HepG2 (cell line): ENCODE data around the gene NUP133. TPM values are rescaled to one million over a fixed set of nuclear protein-coding genes. Genes with fewer than 3 reads are reported as not detected.

Source experiments
- ATAC-seq: fragments of 200-7000 bp; cut with Tn5 transposase; 3 replicates; pipeline ENCODE4 v1.9.1; 2020; ENCODE audit warnings: mild to moderate bottlenecking, moderate library complexity
- BruUV-seq: library from RNA; stranded (reverse); fragments of 400-500 nt; replicated peaks from 2 replicates; lab custom pipeline; 2021; lab: Mats Ljungman, UMichigan
- CTCF ChIA-PET: fragments of 300-600 bp; formaldehyde crosslinking; extraction: SDS; loops from one replicate; lab custom pipeline; 2021; ENCODE audit warnings: low total read pairs, inconsistent platforms, low intra/inter-chr PET ratio; lab: Yijun Ruan, JAX
- POLR2A ChIA-PET: fragments of 350-600 bp; sonication (Branson Sonifier 250); formaldehyde crosslinking; loops from one replicate; lab custom pipeline; 2020; ENCODE audit warnings: antibody characterized with exemption, inconsistent platforms; lab: Yijun Ruan, JAX
- DNase-seq: peaks from one replicate; pipeline ENCODE4 v3.0.0-alpha.2; 2015; ENCODE audit warnings: low spot score
- FAIRE-seq: peaks from 3 replicates; lab custom pipeline; 2011; peaks lifted over from hg19 to GRCh38; lab: Jason Lieb, UNC
- H2AFZ ChIP-seq: one replicate; pipeline ENCODE4 v1.6.1; 2011; ENCODE audit warnings: low read length, inconsistent platforms
- H3K27ac ChIP-seq: fragments of 300-600 bp; 3 replicates; pipeline ENCODE4 v1.8.0; 2011; ENCODE audit warnings: mixed run types, mild to moderate bottlenecking, mixed read lengths, low read length, inconsistent platforms; ENCODE audit not compliant: insufficient read depth; ENCODE audit errors: extremely low read length
- H3K27me3 ChIP-seq, 2 experiments: fragments of 200-600 bp in 1 of 2; 2 replicates in 1 of 2; 3 replicates in 1 of 2; pipeline versions ENCODE4 v1.6.0 to v1.8.0; 2011; ENCODE audit warnings: low read length in 2 of 2, mild to moderate bottlenecking in 2 of 2, moderate library complexity in 2 of 2, inconsistent platforms in 1 of 2; ENCODE audit not compliant: insufficient read depth in 2 of 2, control insufficient read depth in 1 of 2
- H3K36me3 ChIP-seq, 2 experiments: fragments of 200-600 bp in 1 of 2; replicated peaks in 1 of 2; 2 replicates in 1 of 2; 3 replicates in 1 of 2; pipeline versions ENCODE4 v1.5.1 to v1.8.0; 2011; ENCODE audit warnings: low read length in 2 of 2, inconsistent platforms in 1 of 2; ENCODE audit not compliant: insufficient read depth in 2 of 2, control insufficient read depth in 1 of 2
- H3K4me1 ChIP-seq: 2 replicates; pipeline ENCODE4 v1.5.1; 2012; ENCODE audit warnings: low read length, inconsistent platforms; ENCODE audit not compliant: insufficient read depth
- H3K4me2 ChIP-seq: 2 replicates; pipeline ENCODE4 v1.6.0; 2011; ENCODE audit warnings: low read depth, low read length, inconsistent platforms
- H3K4me3 ChIP-seq, 3 experiments: fragments of 200-600 bp in 1 of 3; sonication (generic), shearing (Covaris generic) in 1 of 3; replicated peaks in 1 of 3; 2 replicates each; pipeline ENCODE4 v1.5.1; 2011 to 2016; ENCODE audit warnings: low read length in 3 of 3, inconsistent platforms in 2 of 3, low read depth in 2 of 3, mild to moderate bottlenecking in 2 of 3, control low read depth in 1 of 3, mixed read lengths in 1 of 3; ENCODE audit not compliant: insufficient read depth in 1 of 3
- H3K79me2 ChIP-seq: one replicate; pipeline ENCODE4 v1.6.1; 2011; ENCODE audit warnings: low read length, inconsistent platforms; ENCODE audit not compliant: insufficient read depth
- H3K9ac ChIP-seq: 2 replicates; pipeline ENCODE4 v1.6.0; 2011; ENCODE audit warnings: mild to moderate bottlenecking, low read depth, low read length, inconsistent platforms; ENCODE audit not compliant: insufficient read depth
- H3K9me3 ChIP-seq: 2 replicates; pipeline ENCODE4 v1.5.1; 2012; ENCODE audit warnings: mild to moderate bottlenecking, low read length
- H4K20me1 ChIP-seq: 2 replicates; pipeline ENCODE4 v1.6.0; 2011; ENCODE audit warnings: inconsistent platforms, mild to moderate bottlenecking, low read length, moderate library complexity; ENCODE audit not compliant: insufficient read depth
- ISL2 ChIP-seq: sonication (generic); formaldehyde crosslinking; IDR thresholded peaks from 2 replicates; pipeline ENCODE4 v1.5.0; 2020; ENCODE audit warnings: missing genetic modification reagents
- PRMT3 ChIP-seq: sonication (generic); formaldehyde crosslinking; IDR thresholded peaks from 2 replicates; pipeline ENCODE4 v1.8.1; 2022; ENCODE audit warnings: low read depth, mild to moderate bottlenecking, moderate library complexity, missing genetic modification reagents, borderline replicate concordance
- TRIM22 ChIP-seq: fragments of 450-650 bp; IDR thresholded peaks from 2 replicates; pipeline ENCODE4 v1.6.1; 2017
- ZBTB7A ChIP-seq: sonication (generic); formaldehyde crosslinking; IDR thresholded peaks from 2 replicates; pipeline ENCODE4 v1.8.0; 2022; ENCODE audit warnings: mild to moderate bottlenecking, missing genetic modification reagents
- ZNF142 ChIP-seq: sonication (generic); formaldehyde crosslinking; IDR thresholded peaks from 2 replicates; pipeline ENCODE4 v1.4.0; 2020; ENCODE audit warnings: missing genetic modification reagents
- ZNF275 ChIP-seq: sonication (generic); formaldehyde crosslinking; IDR thresholded peaks from 2 replicates; pipeline ENCODE4 v1.8.0; 2022; ENCODE audit warnings: missing genetic modification reagents, mild to moderate bottlenecking, inconsistent platforms, borderline replicate concordance
- ZNF496 ChIP-seq: sonication (generic); formaldehyde crosslinking; IDR thresholded peaks from 2 replicates; pipeline ENCODE4 v1.8.1; 2023; ENCODE audit warnings: mild to moderate bottlenecking, moderate library complexity, missing genetic modification reagents; ENCODE audit not compliant: insufficient replicate concordance
- WGBS: methylation state at CpG from one replicate; pipeline ENCODE4 v1.1.6; 2017; ENCODE audit warnings: low lambda C conversion rate; 5-methylcytosine and 5-hydroxymethylcytosine counted together
- in situ Hi-C: cut with HindIII; loops from 2 replicates; pipeline ENCODE4 v1.10.0; 2017; ENCODE audit warnings: low pct_unique_long_range_greater_than_20kb; ENCODE audit not compliant: extremely low pct_ligation_motif_present
- intact Hi-C: fragments of 100-400 bp; cut with micrococcal nuclease; formaldehyde crosslinking; loops from one replicate; pipeline ENCODE4 v1.10.0; 2022; ENCODE audit not compliant: unreplicated experiment
- polyA plus RNA-seq, 8 experiments: library from polyadenylated mRNA; depleted of rRNA in 3 of 8; stranded (reverse) in 7 of 8; unstranded in 1 of 8; fragments of >200 nt; fragmentation: Illumina TruSeq in 4 of 8; extraction: Trizol in 4 of 8; gene quantifications; 2 replicates each; pipeline versions ENCODE4 v1.2.1 to v1.2.3, GENCODE V29; 2011 to 2016; ENCODE audit warnings: low read depth in 4 of 8, missing spikeins in 1 of 8, mixed read lengths in 1 of 8; ENCODE audit not compliant: insufficient read depth in 1 of 8
- total RNA-seq, 5 experiments: library from RNA; depleted of rRNA; stranded (reverse); fragments of >200 nt; fragmentation: Illumina TruSeq; extraction: Trizol; gene quantifications; 2 replicates each; pipeline ENCODE4 v1.2.3, GENCODE V29; 2016; ENCODE audit warnings: low read depth in 1 of 5

The NUP133 gene
- total and polyA plus RNA-seq, 2 of the 13 experiments (the other 11 are each of a cell fraction or from before 2014, with no cell fraction given) = 17.7 to 45.6 TPM

- FAIRE-seq (no peak), ATAC-seq (no peak), DNase-seq (no peak)
- intact Hi-C loops = no loop called here
- TF ChIP-seq ZNF275 (CRISPR knock-in tag) (no peak), ZBTB7A (no peak), ISL2 (CRISPR knock-in tag) (no peak), ZNF142 (CRISPR knock-in tag) (no peak), TRIM22 (no peak), PRMT3 (CRISPR knock-in tag) (no peak), ZNF496 (no peak)
- Histone ChIP-seq H3K4me2 (no peak overlapping the region), H3K9me3 (no peaks in the 10 kb centered on the region), H3K36me3 (peaks cover 4 to 29% of the 10 kb centered on the region in 2 experiments), H3K4me1 (no peaks in the 10 kb centered on the region), H3K4me3 (no peak overlapping the region), H3K79me2 (no peaks in the 10 kb centered on the region), H3K27me3 (no peaks in the 10 kb centered on the region), H2AFZ (no peak overlapping the region), H4K20me1 (no peaks in the 10 kb centered on the region), H3K9ac (no peak overlapping the region), H3K27ac (no peak overlapping the region)
- in situ Hi-C loops = no loop called here
- ChIA-PET POLR2A (no interaction called here), CTCF (no interaction called here)
- no TSS peak for BruUV-seq
- WGBS = 98% methylated on average over 2 of the region's 2 CpGs
Observed at GRCh38 chr1:229448845-229449244, 59.3 kb downstream of the NUP133 start.
